Measurements from ENCODE around the gene GARNL3.

The GARNL3 gene

DNA sequence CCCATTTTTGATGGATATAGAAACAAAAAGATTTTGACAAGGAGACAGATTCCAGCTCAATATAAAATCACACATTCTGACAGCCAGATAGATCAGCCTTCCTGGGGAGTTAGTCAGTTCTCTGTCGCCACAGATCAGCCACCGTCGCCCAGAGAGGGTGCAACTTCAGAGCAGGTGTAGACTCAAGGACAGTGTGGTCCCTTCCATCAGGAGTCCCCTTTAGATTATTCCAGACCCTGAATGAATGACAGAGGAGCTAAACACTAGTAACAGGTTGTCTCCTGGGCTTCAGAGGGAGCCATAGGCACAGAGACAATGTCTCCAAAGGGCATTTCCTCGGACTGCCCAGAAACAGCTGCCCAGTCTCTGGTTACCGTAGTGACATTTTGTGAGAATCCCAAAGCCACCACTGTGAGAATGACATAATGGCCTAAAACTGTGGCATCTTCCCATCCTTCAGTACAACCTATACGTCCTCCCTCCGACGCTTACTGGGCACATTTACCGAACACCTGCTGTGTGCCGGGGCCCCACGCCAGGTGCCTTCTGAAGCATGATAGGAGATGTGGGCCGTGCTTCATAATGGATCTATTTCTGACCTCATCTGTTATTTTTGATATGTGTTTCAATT is 85.0 kb downstream of the GARNL3 start:
- no peak for DNase-seq (ENCODE audit: low spot score)

DNA sequence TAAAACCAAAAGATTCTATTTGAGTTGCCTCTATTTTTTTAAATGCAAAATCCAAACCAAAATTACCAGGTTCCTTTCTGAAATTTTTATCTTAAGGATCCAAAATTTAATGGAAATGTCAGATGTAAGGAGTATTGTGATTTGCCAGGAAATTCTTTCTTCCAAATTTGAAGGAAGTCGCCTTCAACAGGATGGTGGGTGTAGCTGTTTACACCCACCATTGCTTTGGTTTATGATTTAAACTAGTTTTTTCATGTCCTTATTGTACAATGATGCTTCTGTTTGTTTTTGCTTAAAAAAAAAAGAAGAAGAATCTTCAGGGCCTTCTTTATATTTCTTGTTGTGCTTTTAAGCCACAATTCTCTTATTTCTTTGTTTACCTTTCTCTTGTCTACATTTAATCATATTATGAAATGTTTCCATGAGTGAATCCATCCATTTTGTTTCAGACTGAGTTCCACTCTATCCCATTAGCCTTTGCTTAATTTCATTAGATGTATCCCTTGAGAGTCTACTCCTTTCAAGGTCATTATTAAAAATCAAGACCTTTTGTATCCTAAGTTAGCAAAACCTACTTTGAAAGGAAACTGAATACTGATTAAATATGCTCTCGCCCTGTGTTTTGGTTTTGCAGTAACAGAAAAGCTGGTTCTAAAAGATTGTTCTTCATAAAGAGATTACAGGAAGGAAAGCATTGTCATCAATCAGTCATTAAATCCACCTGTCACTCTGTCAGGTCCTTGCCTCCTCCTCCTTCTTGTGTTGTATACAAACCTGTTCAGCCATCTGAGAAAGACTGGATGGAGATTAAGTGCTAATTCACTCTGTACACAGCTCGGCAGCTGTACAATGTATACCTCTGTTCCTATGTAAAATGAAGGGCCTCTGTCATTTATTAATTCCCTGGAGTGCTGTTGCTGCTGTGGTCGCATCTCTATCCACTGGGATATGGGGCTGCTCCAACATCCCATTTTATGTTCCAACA is 86.9 kb downstream of the GARNL3 start:
- DNase-seq (ENCODE audit: low spot score) = no peak

DNA sequence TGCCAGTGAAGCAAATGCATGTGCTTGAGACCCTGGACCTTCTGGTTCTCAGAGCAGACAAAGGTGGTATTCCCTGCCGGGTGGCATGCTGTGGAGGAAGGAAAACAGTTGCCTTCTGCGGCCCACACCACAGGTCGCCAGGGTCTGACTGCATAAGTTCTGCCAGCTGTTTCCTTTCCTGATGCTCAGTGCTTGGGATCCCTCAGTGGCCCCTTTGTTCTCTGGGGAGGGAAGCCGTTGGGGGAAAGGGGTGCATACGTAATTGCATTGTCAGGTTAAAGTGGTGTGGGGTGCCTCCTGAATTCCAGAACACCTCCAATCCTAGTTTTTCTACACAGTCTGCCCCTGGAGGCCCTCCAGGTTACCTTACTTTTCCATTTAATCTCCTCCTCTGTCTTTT is 89.3 kb downstream of the GARNL3 start:
- no peak for DNase-seq (ENCODE audit: low spot score)

DNA sequence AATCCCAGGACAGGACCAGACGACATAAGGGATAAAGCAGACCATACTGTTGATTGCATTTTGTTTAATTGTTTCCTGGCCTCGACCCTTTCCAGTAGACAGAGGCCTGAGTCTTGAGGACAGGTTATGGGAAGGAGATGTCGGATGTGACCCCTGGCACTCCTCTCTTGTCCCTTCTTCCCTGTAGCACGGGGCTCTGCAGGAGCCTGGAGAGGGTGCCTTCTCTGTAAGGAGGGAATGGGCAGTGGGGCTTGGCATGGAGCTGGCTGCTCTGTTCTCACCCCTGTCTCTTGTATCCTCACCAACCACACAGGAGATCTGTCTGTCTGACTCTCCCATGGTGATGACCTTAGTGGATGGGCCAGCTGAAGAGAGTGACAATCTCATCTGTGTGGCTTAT is 92.3 kb downstream of the GARNL3 start:
- DNase-seq (ENCODE audit: low spot score) = no peak

DNA sequence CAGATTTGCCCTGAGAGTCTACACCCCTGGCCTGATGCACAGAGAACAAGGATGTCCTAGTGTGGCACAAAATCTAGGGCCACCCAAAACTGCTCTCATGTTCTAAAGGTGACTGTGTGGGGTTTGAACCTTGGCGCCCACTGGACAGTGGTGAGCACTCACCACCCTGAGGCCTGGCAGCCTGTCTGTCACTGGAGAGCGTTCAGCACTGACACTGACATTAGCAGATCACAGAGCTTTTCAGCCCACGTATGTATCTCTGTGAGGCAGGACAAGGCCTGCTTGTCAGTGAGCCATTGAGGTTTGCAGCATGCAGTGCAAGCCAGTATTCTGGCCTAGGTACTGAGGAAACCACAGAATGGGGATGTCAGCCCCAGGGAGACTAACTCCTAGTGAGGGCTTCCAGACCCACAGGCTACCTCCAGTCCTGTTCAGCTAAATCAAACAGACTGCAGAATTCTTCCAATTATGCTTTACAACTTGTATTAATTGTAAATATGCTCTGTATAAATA is 93.5 kb downstream of the GARNL3 start:
- DNase-seq (ENCODE audit: low spot score) = no peak

DNA sequence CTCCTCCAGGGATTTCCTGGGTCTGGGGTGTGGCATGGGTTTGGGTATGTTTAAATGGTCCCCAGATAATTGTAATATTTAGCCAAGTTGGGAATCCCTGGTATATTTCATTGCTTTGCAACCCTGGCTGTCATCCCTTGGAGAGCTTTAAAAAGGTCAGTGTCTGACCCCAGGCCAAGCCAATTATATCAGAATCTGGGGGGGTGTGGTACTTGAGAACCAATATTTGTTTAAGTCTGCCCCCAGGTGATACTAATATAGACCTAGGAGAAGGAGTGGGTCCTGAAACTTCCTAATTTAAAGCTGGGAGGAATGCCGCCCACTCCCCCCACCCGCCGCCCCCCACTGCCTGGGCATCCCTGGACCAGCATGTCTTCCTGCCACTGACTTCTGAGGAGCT is 94.2 kb downstream of the GARNL3 start:
- no peak for DNase-seq (ENCODE audit: low spot score)

DNA sequence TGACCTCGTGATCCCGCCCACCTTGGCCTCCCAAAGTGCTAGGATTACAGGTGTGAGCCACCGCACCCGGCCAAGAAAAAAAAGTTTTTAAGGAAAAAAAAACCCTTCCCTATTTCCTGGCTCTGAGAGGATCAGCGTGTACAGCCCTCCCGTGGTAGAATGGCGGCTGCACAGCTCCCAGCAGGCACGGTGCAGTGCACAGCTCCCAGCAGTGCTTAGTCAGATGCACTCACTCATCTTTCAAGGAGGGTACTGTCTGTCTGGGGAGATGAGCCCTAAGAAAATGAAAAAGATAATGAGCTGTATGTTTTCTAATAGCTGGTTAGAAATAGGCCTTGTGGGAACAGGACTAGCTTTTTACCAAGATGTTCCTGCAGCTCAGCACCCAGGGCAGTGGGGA is 95.7 kb downstream of the GARNL3 start:
- no peak for DNase-seq (ENCODE audit: low spot score)

DNA sequence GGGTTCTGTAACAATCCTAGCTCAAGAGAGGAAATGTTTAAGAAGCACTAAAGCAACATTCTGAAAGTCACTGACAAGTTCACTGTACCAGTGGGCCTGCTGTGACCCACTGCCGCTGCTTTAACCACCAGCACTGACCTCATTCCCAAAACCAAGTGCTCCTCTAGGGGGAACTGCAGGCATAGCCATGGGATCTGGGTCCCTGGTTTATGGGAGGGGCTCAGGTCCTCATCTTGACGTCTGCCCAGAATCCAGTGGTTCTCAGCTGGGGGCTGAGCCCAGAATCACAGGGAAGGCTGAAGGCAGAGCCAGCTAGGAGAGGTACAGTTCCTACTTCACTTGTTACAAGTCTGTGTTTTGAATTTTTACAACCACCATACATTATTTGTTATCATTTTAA is 96.3 kb downstream of the GARNL3 start:
- DNase-seq (ENCODE audit: low spot score) = no peak

DNA sequence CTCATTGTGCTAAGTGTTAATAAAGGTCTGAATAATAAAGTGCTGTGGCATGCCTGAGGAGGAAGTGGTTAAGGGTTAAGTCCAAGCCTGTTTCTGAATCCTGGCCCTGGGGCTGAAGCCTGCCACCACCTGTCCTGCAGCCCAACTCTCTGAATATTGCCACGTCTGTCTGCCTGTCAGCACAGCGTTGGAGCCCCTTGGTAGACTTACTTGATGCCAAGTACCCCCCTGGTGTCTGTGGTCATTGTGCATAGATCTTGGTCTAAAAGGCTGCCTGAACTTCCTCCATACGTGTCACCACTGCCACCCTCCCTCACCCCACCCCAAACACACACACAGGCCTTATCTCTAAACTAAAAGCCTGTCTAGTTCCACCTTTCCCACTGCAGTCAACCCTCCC is 97.0 kb downstream of the GARNL3 start:
- DNase-seq (ENCODE audit: low spot score) = no peak

DNA sequence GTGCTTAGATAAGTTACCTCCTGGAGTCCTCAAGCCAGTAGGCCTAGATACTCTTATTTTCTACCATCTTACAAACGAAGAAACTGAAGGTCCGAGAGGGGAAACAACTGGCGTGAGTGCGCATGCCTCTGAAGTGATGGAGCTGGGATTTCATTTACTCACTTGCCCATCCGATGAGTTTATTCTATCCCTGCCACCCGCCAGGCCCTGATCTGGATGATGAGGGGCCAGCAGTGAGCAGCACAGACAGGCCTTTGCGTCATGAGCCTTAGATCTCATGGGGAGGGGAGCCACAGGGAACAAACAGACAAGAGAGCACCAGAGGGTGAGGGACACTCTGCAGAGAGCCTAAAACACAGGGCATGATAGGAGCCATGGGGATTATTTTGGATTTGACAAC is 98.3 kb downstream of the GARNL3 start:
- no peak for DNase-seq (ENCODE audit: low spot score)

DNA sequence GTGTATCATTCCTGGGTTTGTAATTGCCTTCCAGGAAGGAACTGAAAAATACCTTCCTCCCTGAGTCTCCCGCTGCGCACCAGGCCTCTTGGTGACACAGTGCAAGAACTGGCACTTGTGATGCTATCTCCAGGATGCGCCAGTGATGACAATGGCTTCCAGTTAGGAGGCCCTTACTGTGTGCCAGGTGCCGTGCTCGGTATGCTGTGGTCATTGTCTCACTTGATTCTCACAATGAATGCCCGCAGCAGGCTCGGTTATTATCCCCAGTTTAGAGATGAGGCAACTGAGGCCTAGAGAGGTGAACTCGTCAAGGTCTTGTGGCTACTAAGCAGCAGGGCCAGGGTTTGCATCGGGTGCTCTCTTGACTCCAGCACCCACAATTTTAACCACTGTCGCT is 100.9 kb downstream of the GARNL3 start:
- no peak for DNase-seq (ENCODE audit: low spot score)

DNA sequence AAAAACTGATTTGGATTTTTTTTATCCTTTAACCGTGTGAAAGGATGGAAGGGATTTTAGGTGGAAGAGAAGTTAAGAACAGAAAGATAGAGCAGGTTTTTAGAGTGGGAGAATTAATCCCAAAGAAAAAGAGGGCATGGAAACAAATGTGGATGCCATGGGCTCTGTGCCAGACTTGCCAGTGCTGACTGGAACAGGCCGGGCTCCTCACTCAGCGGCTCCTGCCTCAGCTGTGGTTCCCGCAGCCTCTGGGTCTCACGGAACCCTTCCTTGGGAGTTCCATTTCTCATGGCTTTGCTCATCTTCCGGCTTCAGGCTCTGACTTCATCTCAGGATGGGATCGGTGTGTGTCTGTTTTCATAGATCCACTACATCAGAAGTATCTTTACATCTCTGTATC is 102.0 kb downstream of the GARNL3 start:
- DNase-seq (ENCODE audit: low spot score) = no peak

DNA sequence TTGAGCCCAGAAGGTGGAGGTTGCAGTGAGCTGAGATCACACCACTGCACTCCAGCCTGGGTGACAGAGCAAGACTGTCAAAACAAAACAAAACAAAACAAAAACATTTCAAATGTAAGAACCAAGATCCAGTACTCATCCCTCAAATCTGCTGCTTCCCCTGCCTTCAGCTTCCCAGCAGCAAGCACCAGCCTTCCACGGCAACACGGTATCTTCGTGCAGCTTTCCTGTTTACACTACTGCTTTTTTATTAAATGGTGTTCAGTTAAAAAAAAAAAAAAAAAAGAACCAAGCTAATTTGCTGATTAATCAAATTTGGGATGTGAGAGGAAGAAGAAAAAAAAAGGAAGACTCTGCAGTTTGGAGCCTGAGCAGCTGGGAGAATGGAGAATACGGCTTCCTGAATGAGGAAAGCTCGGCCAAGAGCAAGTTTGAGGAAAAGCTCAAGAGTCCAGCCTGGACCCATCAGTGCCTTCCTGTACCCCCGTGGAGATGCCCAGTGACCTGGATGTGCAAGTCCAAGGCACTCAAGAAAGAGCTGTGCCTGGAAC is 104.4 kb downstream of the GARNL3 start:
- no peak for DNase-seq (ENCODE audit: low spot score)

DNA sequence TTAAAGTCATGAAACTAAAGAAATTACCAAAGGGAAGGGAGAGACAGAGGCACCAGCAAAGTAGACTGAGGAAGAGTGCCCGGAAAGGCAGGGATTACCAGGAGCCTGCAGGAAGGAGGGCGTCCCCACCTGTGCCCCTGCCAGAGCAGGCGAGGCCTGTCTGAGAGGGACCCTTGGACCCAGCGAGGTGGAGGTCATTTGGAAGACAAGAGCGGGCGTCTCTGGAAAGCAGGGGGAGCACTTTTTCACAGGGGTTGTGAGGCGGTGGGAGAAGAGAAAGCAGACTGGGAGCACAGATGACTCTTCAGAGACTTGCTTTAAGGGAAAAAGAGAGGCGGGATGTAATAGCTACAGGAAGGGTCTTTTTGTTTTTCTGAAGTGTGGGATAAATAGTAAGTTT is 104.9 kb downstream of the GARNL3 start:
- DNase-seq (ENCODE audit: low spot score) = no peak

DNA sequence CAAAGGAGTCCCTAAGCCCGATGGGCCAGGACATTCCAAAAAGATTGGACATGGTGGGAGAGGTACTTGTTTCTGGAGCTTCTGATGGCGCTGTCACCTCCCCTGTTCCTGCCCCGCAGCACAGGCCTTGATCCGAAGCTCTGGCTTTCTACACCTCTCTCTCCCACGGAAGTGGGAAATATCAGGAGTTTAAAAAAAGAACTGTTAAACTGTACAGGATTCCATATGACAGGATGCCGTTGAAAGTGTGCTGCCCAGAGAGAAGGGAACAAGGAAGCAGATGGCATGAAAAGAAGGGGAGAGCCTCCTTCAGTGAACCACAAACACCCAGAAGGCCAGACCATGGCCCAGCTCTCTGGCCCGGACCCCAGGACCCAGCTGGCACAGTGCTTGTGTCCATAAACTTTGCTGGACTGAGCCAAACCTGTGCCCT is 105.6 kb downstream of the GARNL3 start:
- DNase-seq (ENCODE audit: low spot score) = no peak

DNA sequence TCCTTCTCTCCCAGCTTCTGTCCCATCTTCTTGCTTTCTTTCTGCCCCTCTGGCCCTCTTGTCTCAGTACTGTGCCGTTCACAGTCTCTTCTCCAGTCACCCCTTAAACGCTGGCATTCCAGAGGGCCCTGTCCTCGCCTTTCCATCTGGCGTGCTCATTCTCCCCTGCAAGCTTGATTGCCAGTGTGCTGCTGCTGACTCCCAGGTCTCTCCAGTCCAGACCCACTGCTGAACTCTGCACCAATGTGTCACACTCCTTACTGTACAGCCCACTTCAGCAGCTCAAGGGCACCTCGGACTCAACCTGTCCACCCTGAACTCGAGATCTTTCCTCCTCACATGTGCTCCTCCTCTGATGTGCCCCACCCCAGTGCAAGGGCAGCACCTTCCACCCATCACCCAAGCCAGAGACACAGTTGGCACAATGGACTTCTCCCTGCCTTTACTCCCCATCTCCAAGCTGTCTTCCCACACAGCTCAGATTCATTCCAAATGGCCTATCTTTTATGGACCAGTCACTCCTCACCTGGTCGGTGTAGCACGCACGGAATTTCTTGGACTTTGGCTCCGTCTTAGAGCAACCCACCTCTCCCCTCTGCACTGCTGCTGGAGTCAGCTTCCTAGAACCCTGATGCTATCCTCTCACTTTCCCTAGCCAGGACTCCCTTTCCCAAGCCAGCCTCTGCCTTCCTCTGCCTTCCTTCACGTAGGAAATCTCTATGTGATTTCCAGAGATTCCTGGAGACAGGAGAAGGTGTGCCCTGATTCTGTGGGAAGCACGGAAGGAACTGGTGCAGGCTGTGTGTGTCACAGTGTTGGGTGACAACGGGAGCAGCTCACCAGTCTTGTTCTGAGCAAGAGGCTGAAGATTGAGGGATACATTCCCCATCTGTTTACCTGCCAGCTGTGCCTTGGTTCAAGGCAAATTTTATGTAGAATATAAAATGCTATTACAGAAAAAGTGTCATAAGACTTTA is 106.4 kb downstream of the GARNL3 start:
- DNase-seq (ENCODE audit: low spot score) = no peak

DNA sequence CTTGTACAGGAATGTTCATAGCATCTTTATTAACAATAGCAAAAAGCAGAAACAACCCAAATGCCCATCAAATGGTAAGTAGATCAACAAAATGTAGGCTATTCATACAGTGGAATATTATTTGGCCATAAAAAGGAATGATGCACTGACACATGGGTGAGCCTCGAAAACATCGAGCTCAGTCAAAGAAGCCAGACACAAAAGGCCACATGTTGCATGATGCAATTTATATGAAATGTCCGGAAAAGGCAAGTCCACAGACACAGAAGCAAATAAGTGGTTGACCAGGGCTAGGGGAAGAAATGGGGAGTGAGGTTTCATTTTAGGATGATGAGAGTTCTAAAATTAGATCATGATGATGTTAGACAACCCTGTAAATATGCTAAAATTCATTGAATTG is 115.9 kb downstream of the GARNL3 start:
- DNase-seq (ENCODE audit: low spot score) = no peak

DNA sequence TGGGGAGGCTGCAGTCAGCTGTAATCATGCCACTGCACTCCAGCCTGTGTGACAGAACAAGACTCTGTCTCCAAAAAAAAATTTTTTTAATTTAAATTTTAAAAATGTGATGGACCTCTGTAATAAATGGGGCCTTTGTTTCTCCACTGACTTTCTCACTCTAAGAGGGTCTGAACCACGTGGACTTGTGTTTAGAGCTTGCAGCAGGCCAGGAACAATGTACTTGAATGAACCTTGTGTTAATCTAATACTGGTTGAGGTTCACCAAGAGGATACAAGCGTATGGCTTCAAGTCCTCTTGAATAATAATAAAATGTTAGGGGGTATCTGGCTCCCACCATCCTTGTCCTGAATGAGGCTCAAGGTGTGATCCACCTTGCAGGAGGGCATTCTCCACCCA is 118.0 kb downstream of the GARNL3 start:
- no peak for DNase-seq (ENCODE audit: low spot score)

DNA sequence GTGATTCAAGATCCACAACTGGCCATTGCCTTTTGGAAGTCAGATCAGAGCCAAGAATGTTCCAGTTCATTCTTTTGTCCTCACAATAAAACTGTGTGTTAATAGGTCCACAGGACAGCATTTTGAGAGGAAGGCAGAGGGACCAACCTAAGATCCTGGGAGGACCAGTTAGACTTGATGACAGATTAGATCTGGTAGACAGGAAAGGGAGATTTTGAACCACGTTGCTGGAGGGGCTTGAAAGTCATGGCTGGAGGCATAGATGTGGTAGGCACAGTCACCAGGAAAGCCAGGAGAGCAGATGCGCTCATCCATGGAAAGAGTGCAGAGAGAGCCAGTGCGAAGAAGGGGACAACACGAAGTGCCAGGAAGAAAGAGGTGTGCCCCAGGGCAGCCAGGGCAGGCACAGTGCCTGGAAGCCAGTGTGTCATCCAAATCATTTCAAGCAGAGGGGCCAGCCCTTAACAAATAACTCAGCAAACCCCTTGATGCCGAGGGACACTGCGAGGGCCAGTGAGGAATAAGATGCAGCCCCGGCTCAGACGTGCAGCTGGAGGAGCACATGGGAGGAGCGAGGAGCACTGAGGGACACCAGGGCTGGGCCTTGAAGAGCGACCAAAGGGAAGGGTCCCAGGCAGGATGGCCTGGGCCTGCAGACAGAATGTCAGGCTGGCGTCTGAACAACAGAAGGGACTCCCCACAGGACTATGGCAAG is 119.6 kb downstream of the GARNL3 start:
- no peak for DNase-seq (ENCODE audit: low spot score)

DNA sequence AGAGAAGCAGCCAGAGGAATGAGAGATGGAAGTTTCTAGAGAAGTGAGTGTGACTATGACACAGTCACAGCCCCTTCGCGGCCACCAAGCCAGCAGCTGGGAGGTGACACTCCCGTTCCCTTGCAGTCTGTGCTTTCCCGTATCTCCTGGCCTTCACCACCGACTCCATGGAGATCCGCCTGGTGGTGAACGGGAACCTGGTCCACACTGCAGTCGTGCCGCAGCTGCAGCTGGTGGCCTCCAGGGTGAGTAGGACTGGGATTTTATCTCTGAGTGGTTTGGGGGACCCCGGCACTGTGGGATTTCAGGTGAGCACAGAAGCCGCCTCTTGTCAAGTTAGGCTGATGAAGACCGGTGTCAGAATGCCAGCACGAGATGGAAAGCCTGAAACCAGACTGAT is 120.3 kb downstream of the GARNL3 start:
- DNase-seq (ENCODE audit: low spot score) = no peak

DNA sequence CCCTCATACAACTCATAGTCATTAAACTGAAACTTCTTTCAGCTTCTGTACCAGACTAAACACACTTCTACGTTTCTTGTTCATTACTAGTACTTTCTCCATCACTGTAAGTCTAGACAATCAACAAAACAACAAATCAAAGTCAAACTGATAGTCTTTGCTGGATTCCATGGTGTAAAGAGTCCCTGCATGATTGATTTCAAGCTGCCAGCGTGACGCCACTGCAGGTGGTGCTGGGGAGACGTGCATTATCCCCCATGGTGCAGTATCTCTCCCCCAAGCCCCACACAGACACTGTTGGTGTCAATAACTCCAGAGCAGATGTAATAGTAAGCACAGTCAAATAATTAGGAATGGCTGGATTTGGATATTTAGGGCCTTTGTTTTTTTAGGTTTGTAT is 121.7 kb downstream of the GARNL3 start:
- no peak for DNase-seq (ENCODE audit: low spot score)
